ENCODE results near the gene SLIT3. TPM values are rescaled to one million over a fixed set of nuclear protein-coding genes. Genes with fewer than 3 reads are reported as not detected.

SLIT3 gene
- total RNA-seq, 1 experiment from 2014 or later, result 0.92 TPM

DNA sequence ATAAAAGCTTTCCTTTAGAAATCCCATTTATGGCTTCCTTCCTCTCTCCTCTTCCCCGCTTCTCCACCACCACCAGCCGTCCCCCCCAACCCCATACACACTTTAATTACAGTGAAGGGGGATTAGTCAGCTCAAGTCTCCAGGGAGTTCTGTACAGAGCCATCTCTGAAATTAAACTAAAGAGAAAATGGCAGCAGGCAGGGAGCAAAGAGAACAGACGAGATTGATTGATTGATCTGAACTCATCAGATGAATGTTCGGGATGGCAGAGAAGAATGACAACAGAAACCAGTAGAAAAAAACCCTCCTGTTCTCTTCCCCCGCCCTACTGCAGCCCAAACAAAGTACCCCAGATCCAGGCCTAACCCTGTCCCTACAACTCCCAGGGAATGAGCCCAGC lies 480.1 kb downstream of the SLIT3 start:
- WGBS (ENCODE audit: extremely low coverage, insufficient read length, low lambda C conversion rate), result no CpG with 5 or more reads among the region's 5 CpGs
- H2AFZ ChIP-seq (ENCODE audit: low read length), result no peak overlapping the region
- H2AK5ac ChIP-seq (ENCODE audit: insufficient read length, low read length), result no peak overlapping the region
- no peak overlapping the region for H3K4ac ChIP-seq (ENCODE audit: low read depth, low read length)
- no peak overlapping the region for H3K27ac Mint-ChIP-seq
- no peak overlapping the region for H4K5ac ChIP-seq (ENCODE audit: insufficient read length, low read depth, low read length)
- H3K9me3 ChIP-seq (ENCODE audit: control insufficient read depth, low read depth, low read length), result no peaks in the 10 kb centered on the region
- H3K79me1 ChIP-seq (ENCODE audit: insufficient read depth, low read depth, low read length, poor library complexity, severe bottlenecking), result no peaks in the 10 kb centered on the region
- H3K23me2 ChIP-seq (ENCODE audit: insufficient read length, low read depth, low read length, poor library complexity, severe bottlenecking), result no peaks in the 10 kb centered on the region
- no peak overlapping the region for H3K14ac ChIP-seq (ENCODE audit: insufficient read depth, low read length)
- no peak overlapping the region for H3K4me3 Mint-ChIP-seq
- H4K8ac ChIP-seq (replicated peaks; ENCODE audit: insufficient read length, low read depth, low read length), result no peak overlapping the region
- no peak overlapping the region for H3T11ph ChIP-seq (ENCODE audit: low read length)
- H3K56ac ChIP-seq (ENCODE audit: insufficient read length, low read depth, low read length), result no peak overlapping the region
- no peaks in the 10 kb centered on the region for H4K20me1 ChIP-seq (ENCODE audit: control insufficient read depth, insufficient read depth, insufficient read length)
- H2BK120ac ChIP-seq (ENCODE audit: low read depth, low read length, poor library complexity, severe bottlenecking), result no peak overlapping the region
- H3K9me3 Mint-ChIP-seq, result no peaks in the 10 kb centered on the region
- TF ChIP-seq, protein P1, sequence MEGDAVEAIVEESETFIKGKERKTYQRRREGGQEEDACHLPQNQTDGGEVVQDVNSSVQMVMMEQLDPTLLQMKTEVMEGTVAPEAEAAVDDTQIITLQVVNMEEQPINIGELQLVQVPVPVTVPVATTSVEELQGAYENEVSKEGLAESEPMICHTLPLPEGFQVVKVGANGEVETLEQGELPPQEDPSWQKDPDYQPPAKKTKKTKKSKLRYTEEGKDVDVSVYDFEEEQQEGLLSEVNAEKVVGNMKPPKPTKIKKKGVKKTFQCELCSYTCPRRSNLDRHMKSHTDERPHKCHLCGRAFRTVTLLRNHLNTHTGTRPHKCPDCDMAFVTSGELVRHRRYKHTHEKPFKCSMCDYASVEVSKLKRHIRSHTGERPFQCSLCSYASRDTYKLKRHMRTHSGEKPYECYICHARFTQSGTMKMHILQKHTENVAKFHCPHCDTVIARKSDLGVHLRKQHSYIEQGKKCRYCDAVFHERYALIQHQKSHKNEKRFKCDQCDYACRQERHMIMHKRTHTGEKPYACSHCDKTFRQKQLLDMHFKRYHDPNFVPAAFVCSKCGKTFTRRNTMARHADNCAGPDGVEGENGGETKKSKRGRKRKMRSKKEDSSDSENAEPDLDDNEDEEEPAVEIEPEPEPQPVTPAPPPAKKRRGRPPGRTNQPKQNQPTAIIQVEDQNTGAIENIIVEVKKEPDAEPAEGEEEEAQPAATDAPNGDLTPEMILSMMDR (conservative IDR thresholded peaks at IDR 0.05), result no peak
- H3K18ac ChIP-seq (ENCODE audit: insufficient read length, low read depth, low read length), result no peak overlapping the region
- no peaks in the 10 kb centered on the region; the same call in 1 of the 2 replicates for H3K27me3 ChIP-seq (ENCODE audit: insufficient read depth, low read length)
- H3K4me2 ChIP-seq (ENCODE audit: insufficient read depth, insufficient read length, low read length), result no peak overlapping the region
- no peaks in the 10 kb centered on the region for H3K79me2 ChIP-seq (ENCODE audit: insufficient read depth, low read length)
- no peak overlapping the region for H2BK15ac ChIP-seq (ENCODE audit: low read depth, low read length)
- H3K4me1 Mint-ChIP-seq, result peaks cover 22 to 25% of the 10 kb centered on the region in 2 experiments
- H3K27ac ChIP-seq (ENCODE audit: insufficient read length, low read depth, low read length), result no peak overlapping the region
- H3K27me3 Mint-ChIP-seq (ENCODE audit: low read depth), result peaks cover 64% of the 10 kb centered on the region
- H3K36me3 Mint-ChIP-seq (ENCODE audit: insufficient read depth in 1 of 3, low read depth in 3 of 3), result no peaks in the 10 kb centered on the region
- no peak for DNase-seq
- no peak overlapping the region for H4K91ac ChIP-seq (ENCODE audit: insufficient read length, low read depth, low read length)
- H3K23ac ChIP-seq (ENCODE audit: insufficient read length, low read depth, low read length), result no peak overlapping the region
- H2BK5ac ChIP-seq (ENCODE audit: insufficient read length, low read length), result no peak overlapping the region
- H2BK20ac ChIP-seq (ENCODE audit: low read depth, low read length, poor library complexity, severe bottlenecking), result no peak overlapping the region
- peaks cover 5% of the 10 kb centered on the region for H3K4me1 ChIP-seq (ENCODE audit: insufficient read depth, low read length)
- no peak overlapping the region for H3K9ac ChIP-seq (ENCODE audit: extremely low read depth, insufficient read length, low read length)
- no peak overlapping the region for H2BK12ac ChIP-seq (ENCODE audit: insufficient read length, low read depth, low read length)
